BJ (cell line): ENCODE results near the gene SNAP25. TPM values are rescaled to one million over a fixed set of nuclear protein-coding genes. Genes with fewer than 3 reads are reported as not detected.

Experiments used
- CTCF ChIA-PET: fragments of 350-600 bp; formaldehyde crosslinking; extraction: SDS; loops from one replicate; lab custom pipeline; 2021; ENCODE audit warnings: antibody characterized with exemption, inconsistent platforms; lab: Yijun Ruan, JAX
- POLR2A ChIA-PET: fragments of 300-600 bp; sonication (Branson Sonifier 250); formaldehyde crosslinking; extraction: SDS; loops from one replicate; lab custom pipeline; 2021; ENCODE audit warnings: antibody characterized with exemption; lab: Charles Lee
- DNase-seq: peaks from one replicate; pipeline ENCODE4 v3.0.0-alpha.2; 2011; ENCODE audit warnings: low read depth
- H3K27me3 ChIP-seq: 2 replicates; pipeline ENCODE4 v1.6.0; 2011; ENCODE audit warnings: low read length; ENCODE audit not compliant: control insufficient read depth, insufficient read depth
- H3K36me3 ChIP-seq: 2 replicates; pipeline ENCODE4 v1.5.1; 2011; ENCODE audit warnings: low read length; ENCODE audit not compliant: control insufficient read depth, insufficient read depth
- H3K4me3 ChIP-seq: 2 replicates; pipeline ENCODE4 v1.5.1; 2011; ENCODE audit warnings: low read depth, mild to moderate bottlenecking, control low read depth, low read length
- CTCF ChIP-seq: IDR thresholded peaks from 2 replicates; pipeline ENCODE4 v1.5.1; 2011; ENCODE audit warnings: low read depth, mild to moderate bottlenecking, control low read depth, inconsistent platforms, low read length, moderate library complexity; ENCODE audit not compliant: insufficient read depth
- polyA plus RNA-seq: library from polyadenylated mRNA; depleted of rRNA; stranded (reverse); fragments of >200 nt; gene quantifications from 2 replicates; pipeline ENCODE4 v1.2.3, GENCODE V29; 2011

Gene SNAP25
- polyA plus RNA-seq, 1 experiment, result 0.56 TPM

- no peak overlapping the region for H3K4me3 ChIP-seq
- H3K27me3 ChIP-seq, result peaks cover 2% of the 10 kb centered on the region; the same call in 1 of the 2 replicates
- ChIA-PET POLR2A (no interaction called here), CTCF (interaction anchor here (1.0 to 1.1 kb wide), 2 partner anchors 51 to 195 kb away, joined by 3 read pairs; no protein-coding TSS in a partner anchor)
- no peaks in the 10 kb centered on the region for H3K36me3 ChIP-seq
- no peak for TF ChIP-seq CTCF
- DNase-seq, result no peak
Measured at GRCh38 chr20:10172998-10173655, 45.5 kb upstream of the SNAP25 start.

GRCh38 chr20:10174400-10174799 is 44.2 kb upstream of the SNAP25 start:
- Histone ChIP-seq H3K36me3 (no peaks in the 10 kb centered on the region), H3K27me3 (peaks cover 2% of the 10 kb centered on the region; the same call in 1 of the 2 replicates), H3K4me3 (no peak overlapping the region)
- DNase-seq, result no peak
- TF ChIP-seq CTCF, result no peak
- POLR2A ChIA-PET, result no interaction called here
- CTCF ChIA-PET, result interaction anchor here (0.6 to 1.3 kb wide), 3 partner anchors 11 to 252 kb away, joined by 3 to 4 read pairs (median 4); no protein-coding TSS in a partner anchor

GRCh38 chr20:10177326-10177725 is 41.3 kb upstream of the SNAP25 start:
- no peak for TF ChIP-seq CTCF
- DNase-seq, result no peak
- H3K27me3 ChIP-seq, result no peaks in the 10 kb centered on the region; the same call in 1 of the 2 replicates
- no peak overlapping the region for H3K4me3 ChIP-seq
- POLR2A ChIA-PET, result no interaction called here
- no peaks in the 10 kb centered on the region for H3K36me3 ChIP-seq
- CTCF ChIA-PET, result interaction anchor here (0.7 kb wide), 1 partner anchor 201 kb away, joined by 3 read pairs; no protein-coding TSS in a partner anchor

GRCh38 chr20:10178091-10178490 is 40.5 kb upstream of the SNAP25 start:
- TF ChIP-seq CTCF, result no peak
- DNase-seq, result no peak
- ChIA-PET POLR2A (no interaction called here), CTCF (no interaction called here)
- H3K4me3 ChIP-seq, result no peak overlapping the region
- H3K36me3 ChIP-seq, result no peaks in the 10 kb centered on the region
- no peaks in the 10 kb centered on the region; the same call in 1 of the 2 replicates for H3K27me3 ChIP-seq

- no peaks in the 10 kb centered on the region for H3K27me3 ChIP-seq
- CTCF ChIA-PET, result interaction anchor here (0.8 kb wide), 1 partner anchor 11 kb away, joined by 3 read pairs; no protein-coding TSS in a partner anchor
- no peaks in the 10 kb centered on the region for H3K36me3 ChIP-seq
- no peak for DNase-seq
- H3K4me3 ChIP-seq, result no peak overlapping the region
- POLR2A ChIA-PET, result no interaction called here
- TF ChIP-seq CTCF, result no peak
Measured at GRCh38 chr20:10178727-10179313, 39.8 kb upstream of the SNAP25 start.
